H1 (cell line): ENCODE data around the gene CTNND2. TPM values are rescaled to one million over a fixed set of nuclear protein-coding genes. Genes with fewer than 3 reads are reported as not detected.

ENCODE experiments used
- CTCF ChIA-PET: fragments of 300-600 bp; sonication (Branson Sonifier 250); formaldehyde crosslinking; loops from one replicate; lab custom pipeline; 2021; ENCODE audit not compliant: partially characterized antibody; lab: Charles Lee
- POLR2A ChIA-PET: fragments of 300-600 bp; sonication (Branson Sonifier 250); formaldehyde crosslinking; loops from one replicate; lab custom pipeline; 2021; ENCODE audit warnings: inconsistent platforms; ENCODE audit not compliant: partially characterized antibody; lab: Charles Lee
- DNase-seq, 2 experiments: peaks; one replicate each; pipeline versions ENCODE4 v3.0.0 to v3.0.0-alpha.2; 2010 to 2022; ENCODE audit warnings: low spot score in 2 of 2, low read depth in 1 of 2, mixed read lengths in 1 of 2
- FAIRE-seq: peaks from 2 replicates; lab custom pipeline; 2011; peaks lifted over from hg19 to GRCh38; lab: Jason Lieb, UNC
- H2AFZ ChIP-seq: 2 replicates; pipeline ENCODE4 v1.8.1; 2012; ENCODE audit warnings: low read length, inconsistent platforms
- H2AK5ac ChIP-seq: 2 replicates; pipeline ENCODE4 v1.6.1; 2013; ENCODE audit warnings: low read depth, low read length
- H2BK120ac ChIP-seq: replicated peaks from 2 replicates; pipeline ENCODE3; 2013; ENCODE audit warnings: low read depth, low read length, inconsistent platforms
- H2BK12ac ChIP-seq: 2 replicates; pipeline ENCODE4 v1.6.1; 2013; ENCODE audit warnings: low read depth, low read length
- H2BK15ac ChIP-seq: 2 replicates; pipeline ENCODE4 v1.6.1; 2013; ENCODE audit warnings: low read length
- H2BK20ac ChIP-seq: 2 replicates; pipeline ENCODE4 v1.6.1; 2013; ENCODE audit warnings: low read length
- H2BK5ac ChIP-seq: 2 replicates; pipeline ENCODE4 v1.6.1; 2013; ENCODE audit warnings: low read depth, low read length
- H3K14ac ChIP-seq: 2 replicates; pipeline ENCODE4 v1.6.1; 2013; ENCODE audit warnings: inconsistent platforms; ENCODE audit not compliant: insufficient read length
- H3K18ac ChIP-seq: 2 replicates; pipeline ENCODE4 v1.6.1; 2013; ENCODE audit warnings: low read length; ENCODE audit errors: extremely low read depth
- H3K23ac ChIP-seq: 2 replicates; pipeline ENCODE4 v1.6.1; 2013; ENCODE audit warnings: inconsistent platforms; ENCODE audit not compliant: insufficient read length
- H3K23me2 ChIP-seq: 2 replicates; pipeline ENCODE4 v1.6.1; 2013; ENCODE audit warnings: low read depth, low read length
- H3K27ac ChIP-seq: 2 replicates; pipeline ENCODE4 v1.6.1; 2011; ENCODE audit warnings: low read depth, low read length, inconsistent platforms
- H3K27me3 ChIP-seq, 4 experiments: replicated peaks in 1 of 4; 1 replicate in 1 of 4; 2 replicates in 3 of 4; pipeline versions ENCODE4 v1.6.1 to v1.8.1; 2011 to 2013; ENCODE audit warnings: low read length in 3 of 4, mild to moderate bottlenecking in 3 of 4, inconsistent platforms in 2 of 4, mixed read lengths in 2 of 4, moderate library complexity in 1 of 4; ENCODE audit not compliant: control insufficient read depth in 3 of 4, insufficient read depth in 3 of 4; ENCODE audit errors: extremely low read depth in 1 of 4
- H3K36me3 ChIP-seq, 4 experiments: 2 replicates each; pipeline versions ENCODE4 v1.6.1 to v1.8.1; 2011 to 2013; ENCODE audit warnings: mild to moderate bottlenecking in 4 of 4, low read length in 3 of 4, moderate library complexity in 2 of 4, control low read depth in 1 of 4, inconsistent platforms in 1 of 4; ENCODE audit not compliant: insufficient read depth in 4 of 4, control insufficient read depth in 2 of 4
- H3K4ac ChIP-seq: replicated peaks from 2 replicates; pipeline ENCODE3; 2013; ENCODE audit warnings: low read length, low read depth, mixed read lengths, inconsistent platforms; ENCODE audit not compliant: insufficient read length
- H3K4me1 ChIP-seq, 4 experiments: replicated peaks in 1 of 4; 1 replicate in 1 of 4; 2 replicates in 3 of 4; pipeline versions ENCODE4 v1.6.1 to v1.8.1; 2011 to 2013; ENCODE audit warnings: low read length in 3 of 4, inconsistent platforms in 2 of 4, mixed read lengths in 1 of 4; ENCODE audit not compliant: insufficient read depth in 4 of 4, control insufficient read depth in 3 of 4
- H3K4me2 ChIP-seq, 2 experiments: 2 replicates each; pipeline versions ENCODE4 v1.6.1 to v1.8.1; 2011 to 2013; ENCODE audit warnings: low read depth in 2 of 2, low read length in 2 of 2, control low read depth in 1 of 2, inconsistent platforms in 1 of 2, mild to moderate bottlenecking in 1 of 2; ENCODE audit not compliant: insufficient read depth in 1 of 2
- H3K4me3 ChIP-seq, 4 experiments: fragments of 200-600, 300-600 bp in 1 of 4; sonication (generic), shearing (Covaris generic), sonication (Bioruptor Twin) in 1 of 4; 2 replicates each; pipeline versions ENCODE4 v1.5.1 to v1.8.1; 2011 to 2016; ENCODE audit warnings: low read length in 4 of 4, low read depth in 3 of 4, control low read depth in 2 of 4, inconsistent platforms in 2 of 4, mild to moderate bottlenecking in 2 of 4, mixed read lengths in 1 of 4, moderate library complexity in 1 of 4; ENCODE audit not compliant: insufficient read depth in 2 of 4; ENCODE audit errors: extremely low read depth in 1 of 4
- H3K56ac ChIP-seq: replicated peaks from 2 replicates; pipeline ENCODE3; 2013; ENCODE audit warnings: low read depth, mild to moderate bottlenecking, mixed read lengths, low read length, inconsistent platforms; ENCODE audit not compliant: insufficient read length
- H3K79me1 ChIP-seq: 2 replicates; pipeline ENCODE4 v1.6.1; 2013; ENCODE audit warnings: low read depth, low read length, control low read depth
- H3K79me2 ChIP-seq, 2 experiments: 2 replicates each; pipeline versions ENCODE4 v1.6.1 to v1.8.1; 2012 to 2013; ENCODE audit warnings: low read length in 2 of 2, mild to moderate bottlenecking in 2 of 2, inconsistent platforms in 1 of 2; ENCODE audit not compliant: insufficient read depth in 2 of 2, control insufficient read depth in 1 of 2
- H3K9ac ChIP-seq, 4 experiments: replicated peaks in 1 of 4; 1 replicate in 1 of 4; 2 replicates in 3 of 4; pipeline versions ENCODE4 v1.6.1 to v1.8.1; 2011 to 2013; ENCODE audit warnings: low read depth in 3 of 4, low read length in 3 of 4, control low read depth in 2 of 4, mild to moderate bottlenecking in 2 of 4, moderate library complexity in 2 of 4, inconsistent platforms in 1 of 4; ENCODE audit errors: extremely low read depth in 1 of 4
- H3K9me3 ChIP-seq, 2 experiments: 2 replicates each; pipeline versions ENCODE4 v1.6.1 to v1.8.1; 2012 to 2013; ENCODE audit warnings: mild to moderate bottlenecking in 2 of 2, moderate library complexity in 2 of 2, control low read depth in 1 of 2, inconsistent platforms in 1 of 2, low read depth in 1 of 2, low read length in 1 of 2, mixed read lengths in 1 of 2; ENCODE audit not compliant: insufficient read depth in 2 of 2
- H4K20me1 ChIP-seq, 2 experiments: replicated peaks in 1 of 2; 2 replicates each; pipeline versions ENCODE3 to v1.8.1; 2011 to 2013; ENCODE audit warnings: inconsistent platforms in 2 of 2, low read length in 2 of 2, mild to moderate bottlenecking in 1 of 2; ENCODE audit not compliant: insufficient read depth in 2 of 2, control insufficient read depth in 1 of 2
- H4K5ac ChIP-seq: 2 replicates; pipeline ENCODE4 v1.6.1; 2013; ENCODE audit warnings: low read length, low read depth, mixed read lengths, inconsistent platforms; ENCODE audit not compliant: insufficient read length
- H4K8ac ChIP-seq: 2 replicates; pipeline ENCODE4 v1.8.0; 2013; ENCODE audit warnings: mild to moderate bottlenecking, moderate library complexity, low read length, inconsistent platforms; ENCODE audit not compliant: insufficient read depth; ENCODE audit errors: extremely low read depth
- H4K91ac ChIP-seq: replicated peaks from 2 replicates; pipeline ENCODE3; 2013; ENCODE audit warnings: low read length, mixed read lengths, inconsistent platforms; ENCODE audit not compliant: insufficient read length
- TEAD4 ChIP-seq: IDR thresholded peaks from 2 replicates; pipeline ENCODE4 v1.6.1; 2012; ENCODE audit warnings: low read depth, low read length, inconsistent platforms, mixed read lengths
- WGBS, 2 experiments: shearing (Covaris generic) in 1 of 2; methylation state at CpG; one replicate each; pipeline versions ENCODE4 v1.1.6 to v1.1.7; 2013 to 2015; ENCODE audit warnings: low lambda C conversion rate in 2 of 2, mixed read lengths in 2 of 2, inconsistent platforms in 1 of 2, low coverage in 1 of 2, missing lambda C conversion rate in 1 of 2; ENCODE audit not compliant: insufficient replicate concordance in 2 of 2, insufficient coverage in 1 of 2, insufficient read length in 1 of 2; ENCODE audit errors: extremely low coverage in 1 of 2, missing lambda C conversion rate in 1 of 2; 5-methylcytosine and 5-hydroxymethylcytosine counted together
- polyA plus RNA-seq, 7 experiments: library from polyadenylated mRNA; depleted of rRNA in 3 of 7; stranded (reverse) in 5 of 7; unstranded in 2 of 7; fragments of >200 nt in 5 of 7; fragments of 200-250 nt in 2 of 7; gene quantifications; 1 replicate in 5 of 7; 2 replicates in 1 of 7; 4 replicates in 1 of 7; pipeline versions ENCODE4 v1.2.1 to v1.2.3, GENCODE V29; 2011 to 2013; ENCODE audit warnings: missing spikeins in 2 of 7, mixed read lengths in 2 of 7
- total RNA-seq: library from RNA; stranded (reverse); fragmentation: NEBNext Ultra II Directional; extraction: Animal tissue kit (Norgen Biotek cat#: 25700); gene quantifications from 2 replicates; pipeline ENCODE4 v1.2.1, GENCODE V29; 2021

CTNND2 gene
- total and polyA plus RNA-seq, 2 of the 8 experiments (the other 6 are each of a cell fraction or from before 2014, with no cell fraction given): 7.4 to 14.2 TPM

DNA sequence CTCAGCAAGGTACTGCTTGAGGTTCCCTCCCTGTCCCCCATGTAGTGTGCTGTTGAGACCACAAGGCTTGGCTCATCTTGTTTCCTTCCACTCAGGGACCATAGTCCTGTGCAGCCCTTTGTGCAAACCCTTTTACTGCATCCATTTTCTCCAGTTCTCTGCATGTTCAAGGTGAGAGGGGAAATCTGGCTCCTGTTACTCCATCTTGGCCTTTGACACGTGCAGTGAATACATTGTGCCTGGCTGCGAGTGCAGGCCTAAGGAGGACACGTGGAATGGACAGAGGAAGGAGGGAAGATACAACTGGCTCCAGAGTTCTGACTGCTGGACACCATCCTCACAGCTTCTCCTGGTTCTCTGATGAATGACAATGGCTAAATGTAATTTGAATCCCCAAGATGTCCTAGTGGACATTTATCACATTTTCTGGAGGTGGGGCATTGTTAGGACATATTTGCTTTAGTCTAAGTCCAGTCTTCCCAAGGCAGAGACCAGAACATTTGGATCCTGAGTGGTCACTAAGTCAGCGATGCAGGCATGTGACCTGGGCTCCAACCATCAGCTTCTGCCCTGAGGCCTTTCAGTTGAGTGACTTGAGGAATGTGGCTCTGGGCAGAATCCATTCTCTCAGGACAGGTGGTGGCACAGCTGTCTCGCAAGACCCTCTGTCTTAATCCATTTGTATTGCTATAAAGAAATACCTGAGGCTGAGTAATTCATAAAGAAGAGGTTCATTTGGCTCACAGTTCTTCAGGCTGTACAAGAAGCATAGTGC, 954.2 kb downstream of the CTNND2 start:
- no peak overlapping the region for H3K4ac ChIP-seq
- DNase-seq: no peak
- H3K56ac ChIP-seq: no peak overlapping the region
- H3K79me2 ChIP-seq: no peaks in the 10 kb centered on the region
- no peak overlapping the region for H3K9ac ChIP-seq
- no peaks in the 10 kb centered on the region for H3K9me3 ChIP-seq
- H4K5ac ChIP-seq: no peak overlapping the region
- H3K79me1 ChIP-seq: no peaks in the 10 kb centered on the region
- 84% methylated on average over 5 of the region's 5 CpGs; no CpG with 5 or more reads in 1 of the 2 experiments for WGBS, 2 experiments
- H3K14ac ChIP-seq: no peak overlapping the region
- no peak overlapping the region for H2BK20ac ChIP-seq
- no peaks in the 10 kb centered on the region for H3K36me3 ChIP-seq
- no peak overlapping the region for H3K4me3 ChIP-seq
- H2BK15ac ChIP-seq: no peak overlapping the region
- no peaks in the 10 kb centered on the region; a peak in 1 of 7 replicates for H3K4me1 ChIP-seq
- no peak overlapping the region for H4K91ac ChIP-seq
- no peak overlapping the region for H2AFZ ChIP-seq
- H4K8ac ChIP-seq: no peak overlapping the region
- H3K27me3 ChIP-seq: no peaks in the 10 kb centered on the region
- H3K18ac ChIP-seq: no peak overlapping the region
- no peak overlapping the region for H3K27ac ChIP-seq
- CTCF ChIA-PET: interaction anchor here (1.4 kb wide), 1 partner anchor 29 kb away, joined by 4 read pairs; no protein-coding TSS in a partner anchor
- no peak overlapping the region for H2BK120ac ChIP-seq
- H3K23me2 ChIP-seq: no peaks in the 10 kb centered on the region
- no peak for TF ChIP-seq TEAD4
- H2BK5ac ChIP-seq: no peak overlapping the region
- no peak overlapping the region for H3K23ac ChIP-seq
- H2BK12ac ChIP-seq: no peak overlapping the region
- H4K20me1 ChIP-seq: no peaks in the 10 kb centered on the region
- H3K4me2 ChIP-seq: no peak overlapping the region
- no peak overlapping the region for H2AK5ac ChIP-seq
- POLR2A ChIA-PET: no interaction called here
- no peak for FAIRE-seq
